HG03045 (cell line): ENCODE results near the gene LRPPRC.

Experiments used
- ATAC-seq: cut with Tn5 transposase; IDR thresholded peaks from one replicate; pipeline ENCODE4 v1.9.1; 2021; ENCODE audit warnings: mild to moderate bottlenecking, moderate library complexity; ENCODE audit not compliant: unreplicated experiment

LRPPRC gene

DNA sequence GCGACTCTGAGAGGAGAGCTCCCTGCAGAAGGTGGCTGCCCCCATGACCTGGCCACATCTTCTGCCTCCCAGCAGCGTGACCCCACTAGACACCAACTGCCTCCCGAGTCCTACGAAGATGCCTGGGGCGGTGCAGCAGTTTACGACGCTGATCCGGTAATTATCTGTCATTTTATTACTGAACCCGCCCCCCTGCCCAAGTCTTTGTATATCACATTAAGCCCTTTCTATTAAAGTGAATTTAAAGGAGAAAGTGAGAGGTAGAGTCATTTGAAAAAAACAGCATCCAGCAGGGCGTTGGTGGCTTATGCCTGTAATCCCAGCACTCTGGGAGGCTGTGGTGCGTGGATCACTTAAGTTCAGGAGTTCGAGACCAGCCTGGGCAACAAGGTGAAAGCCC, 123.6 kb downstream of the LRPPRC start:
- no peak for ATAC-seq

GRCh38 chr2:43855292-43855691, 140.5 kb downstream of the LRPPRC start:
- no peak for ATAC-seq

- ATAC-seq, result no peak
Measured at GRCh38 chr2:43854671-43855070, 141.1 kb downstream of the LRPPRC start.

DNA sequence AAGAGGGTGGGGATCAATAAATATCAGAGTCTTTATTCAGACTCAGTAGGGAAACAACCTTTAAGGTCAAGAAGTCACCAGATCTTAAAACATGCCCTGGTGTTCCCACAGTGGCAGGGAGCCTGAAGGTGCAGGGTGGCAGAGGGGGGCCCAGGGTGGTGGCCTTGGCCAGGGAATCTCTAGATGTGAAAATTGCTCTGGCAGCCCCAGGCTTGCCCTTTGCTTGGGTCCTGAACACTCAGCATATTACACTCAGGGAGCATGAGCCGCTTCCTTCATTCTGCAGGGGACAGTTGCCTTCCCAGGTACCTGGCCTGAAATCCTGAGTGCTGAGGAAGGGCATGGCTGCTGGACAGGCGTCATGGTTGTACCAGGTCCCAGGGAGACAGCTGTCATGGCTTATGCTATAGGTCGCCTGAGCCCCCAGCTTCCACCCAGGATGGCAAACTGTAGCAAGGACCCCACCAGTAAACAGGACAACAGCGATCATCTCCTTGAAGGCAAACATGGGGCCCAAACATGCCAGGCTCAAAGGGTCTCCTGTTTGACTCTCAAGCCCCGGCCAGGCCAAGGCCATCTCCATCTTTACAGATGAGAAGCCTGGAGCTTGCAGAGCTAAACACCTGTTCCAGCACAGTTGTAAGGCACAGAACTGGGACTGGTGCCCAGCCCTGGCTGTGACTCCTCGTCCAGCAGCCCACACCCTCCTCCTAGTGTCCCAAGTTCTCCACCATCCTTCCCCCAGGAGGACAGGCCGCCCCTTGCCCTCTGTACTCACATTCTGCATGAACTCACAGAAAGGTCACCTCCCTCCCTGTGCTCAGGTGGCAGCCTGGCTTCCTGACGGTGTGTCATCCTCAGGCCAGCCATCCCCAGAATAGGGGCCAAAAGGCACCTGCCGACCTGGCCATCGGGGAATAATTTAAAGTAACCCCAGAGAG, 142.4 kb downstream of the LRPPRC start:
- no peak for ATAC-seq

DNA sequence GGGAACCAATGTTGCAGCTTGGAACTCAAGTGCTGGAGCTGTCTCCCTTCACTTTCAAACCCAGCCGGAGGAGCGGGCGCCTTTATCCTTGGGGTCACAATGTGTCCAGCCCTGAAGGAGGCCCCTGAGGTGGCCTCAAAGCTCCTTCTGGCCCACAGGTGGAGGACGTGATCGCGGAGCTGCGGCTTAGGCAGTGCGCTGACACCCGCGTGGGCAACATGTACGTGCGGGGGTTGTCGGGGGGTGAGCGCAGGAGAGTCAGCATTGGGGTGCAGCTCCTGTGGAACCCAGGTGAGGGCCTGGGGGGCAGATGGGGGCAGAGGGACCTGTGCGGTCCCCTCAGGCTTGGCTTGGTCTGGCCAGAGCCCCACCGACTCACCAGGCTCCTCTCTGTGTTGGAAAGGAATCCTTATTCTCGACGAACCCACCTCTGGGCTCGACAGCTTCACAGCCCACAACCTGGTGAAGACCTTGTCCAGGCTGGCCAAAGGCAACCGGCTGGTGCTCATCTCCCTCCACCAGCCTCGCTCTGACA, 143.5 kb downstream of the LRPPRC start:
- no peak for ATAC-seq

- ATAC-seq, result no peak
Measured at GRCh38 chr2:43851011-43851980, 144.5 kb downstream of the LRPPRC start.

DNA sequence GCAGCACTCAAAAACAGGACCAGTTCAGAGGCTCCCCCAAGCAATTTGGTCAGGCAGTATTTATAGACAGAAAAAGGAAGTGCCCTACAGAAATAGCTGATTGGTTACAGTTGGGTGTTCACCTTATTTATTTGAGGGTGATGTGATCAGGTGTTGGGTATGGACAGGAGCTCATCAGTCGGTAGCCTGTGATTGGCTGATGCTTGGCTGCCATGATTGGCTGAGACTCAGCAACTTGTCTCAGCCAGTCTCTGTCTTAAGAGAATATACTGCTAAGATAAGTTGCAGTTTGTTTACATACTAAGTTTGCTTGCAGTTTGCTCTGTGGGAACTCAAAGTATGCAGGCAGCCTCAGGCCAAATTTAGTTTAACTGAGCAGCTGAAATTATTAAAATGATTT, 147.6 kb downstream of the LRPPRC start:
- ATAC-seq, result no peak

- ATAC-seq, result no peak
Measured at GRCh38 chr2:43846140-43846793, 149.5 kb downstream of the LRPPRC start.

- ATAC-seq, result no peak
Measured at GRCh38 chr2:43845181-43845580, 150.6 kb downstream of the LRPPRC start.

GRCh38 chr2:43842866-43843226, 152.9 kb downstream of the LRPPRC start:
- ATAC-seq, result no peak

- ATAC-seq, result no peak
Measured at GRCh38 chr2:43841949-43842865, 153.6 kb downstream of the LRPPRC start.

- ATAC-seq, result no peak
Measured at GRCh38 chr2:43840965-43841364, 154.8 kb downstream of the LRPPRC start.

DNA sequence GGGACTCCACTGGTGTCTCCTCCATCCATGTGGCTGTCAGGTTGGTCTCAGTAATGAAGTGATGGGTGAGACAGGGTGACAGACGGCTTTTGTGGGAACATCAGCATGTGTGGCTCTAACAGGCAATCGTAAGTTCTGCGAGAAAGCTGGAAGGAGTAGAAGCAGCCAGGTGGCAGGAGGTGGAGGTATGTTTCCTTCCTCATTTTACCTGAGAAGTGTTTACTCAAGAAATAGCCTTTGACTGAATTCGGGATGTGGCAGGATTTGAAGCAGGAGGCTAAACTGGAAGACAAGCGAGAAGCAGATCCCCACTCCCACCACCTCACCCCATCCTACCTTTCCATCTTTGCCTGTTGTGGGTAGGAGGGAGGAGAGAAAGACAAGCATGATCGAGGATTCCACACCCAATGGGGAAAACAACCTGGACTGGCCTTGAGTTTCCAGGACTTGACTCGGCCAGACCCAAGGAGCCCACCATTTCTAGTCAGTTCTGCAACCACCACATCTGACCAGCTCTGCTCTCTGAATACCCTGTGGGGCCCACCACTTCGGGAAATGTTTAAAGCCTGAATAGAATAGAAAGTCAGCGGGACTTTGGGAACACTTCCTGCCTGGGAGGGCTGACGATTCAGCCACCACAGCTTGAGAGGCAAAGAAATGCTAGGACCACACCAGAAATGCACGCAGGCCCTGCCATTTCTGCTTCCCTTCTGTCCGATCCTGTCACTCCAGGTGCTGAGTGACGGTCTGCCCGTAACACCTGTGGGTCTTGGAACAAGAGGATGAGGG, 155.8 kb downstream of the LRPPRC start:
- no peak for ATAC-seq

GRCh38 chr2:43838560-43839267, 157.1 kb downstream of the LRPPRC start, which contains the start of the genes ABCG5 and ABCG8:
Gene ABCG5, minus strand, starts transcription at chr2:43838839. Its CDS starts 160 bp downstream, at chr2:43838679.
Gene ABCG8, plus strand, starts transcription at chr2:43838971. Its CDS starts 83 bp downstream, at chr2:43839054.
- no peak for ATAC-seq

DNA sequence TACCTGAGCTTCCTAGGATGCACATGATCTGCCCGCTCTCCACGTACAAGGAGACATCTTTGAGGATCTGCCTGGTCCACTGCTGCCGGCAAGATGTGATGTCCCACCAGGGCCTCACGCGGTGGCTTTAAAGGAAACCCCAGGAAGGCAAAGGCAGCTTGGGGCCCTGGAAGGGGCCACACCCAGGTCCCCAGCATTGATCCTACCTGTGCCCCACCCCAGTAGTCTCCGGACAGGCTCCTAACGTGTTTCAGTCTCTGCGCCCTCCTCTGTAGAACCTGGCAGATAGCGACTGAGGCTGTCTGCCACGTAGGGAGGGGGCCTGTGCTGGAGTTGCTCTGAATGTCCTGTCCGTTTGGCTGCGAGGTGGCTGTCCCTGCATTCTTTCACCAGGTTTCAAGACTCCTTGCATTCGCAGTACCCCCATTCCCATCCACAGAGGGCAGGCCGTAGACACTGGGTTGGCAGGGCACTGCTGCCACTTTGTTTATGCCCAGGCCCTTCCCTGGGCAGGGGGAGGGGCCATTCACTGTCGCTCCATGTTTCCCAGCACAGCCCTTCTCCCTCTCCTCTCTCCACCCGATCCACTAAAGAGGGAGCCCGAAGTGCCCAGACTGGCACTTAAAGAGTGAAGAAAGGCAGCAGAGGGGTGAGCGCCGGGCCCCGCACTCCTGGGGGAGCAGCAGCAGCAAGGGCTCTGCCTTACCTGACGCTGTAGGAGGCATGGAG, 157.8 kb downstream of the LRPPRC start:
- no peak for ATAC-seq

DNA sequence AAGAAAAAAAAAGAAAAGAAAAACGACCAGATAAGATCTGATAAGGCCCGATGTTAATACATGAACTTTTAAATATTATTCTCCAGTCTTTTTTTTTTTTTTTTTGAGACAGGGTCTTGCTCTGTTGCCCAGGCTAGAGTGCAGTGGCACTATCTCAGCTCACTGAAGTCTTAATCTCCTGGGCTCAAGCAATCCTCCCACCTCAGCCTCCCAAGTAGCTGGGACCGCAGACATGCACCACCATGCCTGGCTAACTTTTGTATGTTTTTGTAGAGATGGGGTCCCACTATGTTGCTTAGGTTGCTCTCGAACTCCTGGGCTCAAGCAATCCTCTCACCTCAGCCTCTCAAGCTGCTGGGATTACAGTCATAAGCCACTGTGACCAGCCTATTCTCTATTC, 158.8 kb downstream of the LRPPRC start:
- ATAC-seq, result no peak
